NCI-H1105 treated with DMSO at 0.1 percent for 48 hours (cell line): ENCODE results near the gene NADK2.
"Not testable (repeated sequence)": the region's sequence is repeated elsewhere in the genome, so short reads cannot be mapped to it uniquely, and the experiment has no call there.

ENCODE experiments used
- DNase-seq: peaks from one replicate; lab custom pipeline; 2025; lab: John Stamatoyannopoulos, UW

NADK2 gene

DNA sequence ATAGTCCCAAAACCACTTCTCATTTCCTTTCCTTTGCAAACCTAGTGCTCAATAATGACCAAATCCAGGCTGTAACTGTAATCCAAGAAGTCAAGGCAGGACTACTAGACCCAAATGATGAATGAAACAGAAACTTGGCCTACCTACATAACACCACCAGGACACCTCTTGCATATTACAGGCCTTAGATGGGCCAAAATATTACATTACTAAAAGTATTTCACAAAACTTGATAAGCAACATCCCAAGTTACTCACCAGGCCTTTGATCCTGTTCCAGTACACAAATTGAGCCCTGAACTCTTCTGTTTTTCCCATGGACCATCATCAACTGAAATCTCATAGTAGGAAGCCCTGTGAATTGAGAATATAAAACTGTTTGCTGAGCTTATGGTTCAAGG is 34.8 kb downstream of the NADK2 start:
- no peak for DNase-seq

DNA sequence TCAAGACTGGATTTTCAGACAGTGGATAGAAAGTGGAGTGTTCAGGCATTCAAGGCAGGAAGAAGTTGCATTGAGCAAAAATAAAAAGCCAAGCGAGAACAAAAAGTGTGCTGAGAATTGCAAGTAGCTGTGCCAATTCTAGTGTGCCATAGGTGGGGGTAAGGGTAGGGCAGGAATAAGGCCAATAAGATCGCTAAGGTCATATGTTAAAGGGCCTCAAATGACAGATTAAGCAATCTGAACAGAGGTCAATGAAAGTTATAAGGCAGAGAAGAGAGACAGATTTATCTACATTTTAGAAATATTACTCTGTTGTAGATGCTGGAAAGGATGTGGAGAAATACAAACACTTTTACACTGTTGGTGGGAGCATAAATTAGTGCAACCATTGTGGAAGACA is 36.4 kb downstream of the NADK2 start:
- no peak for DNase-seq

DNA sequence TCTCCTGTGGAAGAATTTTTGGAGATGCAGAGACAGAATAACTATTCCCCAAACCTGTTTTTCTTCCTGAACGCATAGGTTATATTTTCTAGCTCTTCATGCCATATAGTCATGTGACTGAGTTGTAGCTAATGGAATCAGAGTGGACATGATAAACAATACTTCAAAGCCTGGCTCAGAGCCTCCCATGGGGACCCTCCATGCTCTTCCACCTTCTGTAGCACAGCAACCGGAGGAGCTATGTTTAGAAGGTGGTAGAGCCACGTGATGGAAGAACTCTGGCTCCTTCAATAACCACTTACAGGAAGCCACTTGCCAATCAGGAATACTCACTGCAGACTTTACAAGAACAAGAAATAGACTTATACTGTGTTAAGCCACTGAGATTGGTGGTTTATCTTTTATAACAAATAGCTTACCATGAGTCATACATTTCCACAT is 39.2 kb downstream of the NADK2 start:
- DNase-seq: no peak

DNA sequence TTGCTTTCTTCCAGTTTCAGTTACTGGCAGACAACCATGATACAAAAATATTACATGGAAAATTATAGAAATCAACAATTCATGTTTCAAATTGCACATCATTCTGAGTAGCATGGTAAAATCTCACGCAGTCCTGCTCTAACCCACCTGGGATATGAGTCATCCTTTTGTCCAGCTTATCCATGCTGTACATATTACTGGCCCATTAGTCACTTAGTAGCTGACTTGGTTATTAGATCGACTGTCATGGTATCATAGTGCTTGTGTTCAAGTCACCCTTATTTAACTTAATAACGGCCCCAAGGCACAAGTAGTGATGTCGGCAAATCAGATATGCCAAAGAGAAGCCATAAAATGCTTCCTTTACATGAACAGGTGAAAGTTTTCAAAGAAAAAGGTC is 41.2 kb downstream of the NADK2 start:
- no peak for DNase-seq

DNA sequence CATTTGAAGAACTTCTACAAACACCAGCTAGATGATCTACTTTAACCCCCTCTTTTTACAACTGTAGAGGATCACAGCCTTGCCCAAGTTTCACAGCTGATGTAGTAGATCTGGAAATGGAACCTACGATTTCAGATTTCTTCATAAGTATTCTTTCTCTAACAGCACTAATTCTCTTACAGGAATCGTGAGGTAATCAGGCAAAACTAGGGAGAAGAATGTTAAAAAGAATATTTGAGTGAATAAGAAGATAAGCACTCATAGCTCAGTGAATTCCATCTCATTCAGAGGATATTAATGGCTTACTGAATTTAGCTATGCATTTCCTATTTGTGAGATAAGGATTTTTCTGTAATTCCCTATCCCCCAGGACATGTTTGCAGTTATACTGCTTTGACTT is 42.1 kb downstream of the NADK2 start:
- DNase-seq: no peak

DNA sequence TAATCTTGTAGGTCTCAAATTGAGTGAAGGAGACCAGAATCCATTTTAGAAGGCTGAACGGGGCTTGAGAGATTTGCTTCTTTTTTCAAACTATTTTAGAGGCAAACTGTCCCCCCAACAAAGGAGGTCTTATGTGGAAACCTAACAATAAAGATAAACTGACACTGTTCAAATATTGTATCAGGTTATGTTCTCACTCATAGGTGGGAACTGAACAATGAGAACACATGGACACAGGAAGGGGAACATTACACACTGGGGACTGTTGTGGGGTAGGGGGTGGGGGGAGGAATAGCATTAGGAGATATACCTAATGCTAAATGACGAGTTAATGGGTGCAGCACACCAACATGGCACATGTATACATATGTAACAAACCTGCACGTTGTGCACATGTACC is 42.9 kb downstream of the NADK2 start:
- DNase-seq: not testable (repeated sequence)

DNA sequence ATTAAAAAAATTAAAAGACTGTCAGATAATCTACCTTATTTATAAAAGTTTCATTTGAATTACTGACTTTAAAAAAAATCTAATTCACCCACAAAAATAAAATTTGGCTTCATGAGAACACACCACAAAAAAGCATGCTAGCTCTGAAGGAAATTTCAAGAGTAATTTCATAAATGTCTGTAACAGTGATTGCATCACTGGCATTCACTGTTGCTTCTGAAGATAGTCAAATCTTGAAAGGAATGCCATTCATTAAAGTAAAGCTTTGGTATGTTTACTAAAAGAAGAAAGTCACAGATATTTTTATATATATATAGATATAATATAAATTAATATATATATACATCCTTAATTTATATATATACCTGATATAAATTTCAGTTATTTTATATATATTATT is 43.4 kb downstream of the NADK2 start:
- no peak for DNase-seq

DNA sequence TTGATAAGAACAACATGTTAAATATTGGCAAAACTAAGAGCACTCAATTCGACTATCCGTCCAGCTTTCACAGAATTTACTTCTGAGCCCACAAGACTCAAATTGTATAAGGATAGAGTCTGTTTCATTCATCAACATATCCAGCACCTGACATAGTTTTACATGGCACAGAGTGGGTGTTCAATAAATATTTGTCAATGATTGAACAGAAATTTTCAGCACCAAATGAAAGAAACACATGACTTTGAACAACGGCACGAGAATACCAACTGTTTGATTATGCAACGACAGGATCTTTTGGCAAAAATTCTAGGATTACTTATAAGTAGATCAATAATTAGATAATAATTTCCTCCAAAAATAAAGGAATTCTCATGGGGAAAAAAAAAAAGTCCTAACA is 48.0 kb downstream of the NADK2 start:
- DNase-seq: no peak

DNA sequence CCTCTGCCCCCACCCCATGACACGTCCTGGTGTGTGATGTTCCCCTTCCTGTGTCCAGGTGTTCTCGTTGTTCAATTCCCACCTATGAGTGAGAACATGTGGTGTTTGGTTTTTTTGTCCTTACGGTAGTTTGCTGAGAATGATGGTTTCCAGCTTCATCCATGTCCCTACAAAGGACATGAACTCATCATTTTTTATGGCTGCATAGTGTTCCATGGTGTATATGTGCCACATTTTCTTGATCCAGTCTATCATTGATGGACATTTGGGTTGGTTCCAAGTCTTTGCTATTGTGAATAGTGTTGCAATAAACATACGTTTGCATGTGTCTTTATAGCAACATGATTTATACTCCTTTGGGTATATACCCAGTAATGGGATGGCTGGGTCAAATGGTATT is 57.3 kb downstream of the NADK2 start:
- DNase-seq: not testable (repeated sequence)

DNA sequence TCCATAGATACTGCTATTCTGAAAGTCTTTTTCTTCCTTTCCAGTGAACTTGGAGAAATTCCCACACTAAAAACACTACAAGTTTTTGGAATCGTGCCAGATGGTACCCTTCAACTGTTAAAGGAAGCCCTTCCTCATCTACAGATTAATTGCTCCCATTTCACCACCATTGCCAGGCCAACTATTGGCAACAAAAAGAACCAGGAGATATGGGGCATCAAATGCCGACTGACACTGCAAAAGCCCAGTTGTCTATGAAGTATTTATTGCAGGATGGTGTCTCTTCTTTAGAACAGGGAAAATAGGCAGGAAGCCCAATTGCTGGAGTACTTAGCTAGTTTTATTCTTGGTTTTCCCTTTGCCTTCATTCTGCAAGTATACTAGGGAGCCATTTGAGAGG is 60.0 kb downstream of the NADK2 start:
- no peak for DNase-seq

DNA sequence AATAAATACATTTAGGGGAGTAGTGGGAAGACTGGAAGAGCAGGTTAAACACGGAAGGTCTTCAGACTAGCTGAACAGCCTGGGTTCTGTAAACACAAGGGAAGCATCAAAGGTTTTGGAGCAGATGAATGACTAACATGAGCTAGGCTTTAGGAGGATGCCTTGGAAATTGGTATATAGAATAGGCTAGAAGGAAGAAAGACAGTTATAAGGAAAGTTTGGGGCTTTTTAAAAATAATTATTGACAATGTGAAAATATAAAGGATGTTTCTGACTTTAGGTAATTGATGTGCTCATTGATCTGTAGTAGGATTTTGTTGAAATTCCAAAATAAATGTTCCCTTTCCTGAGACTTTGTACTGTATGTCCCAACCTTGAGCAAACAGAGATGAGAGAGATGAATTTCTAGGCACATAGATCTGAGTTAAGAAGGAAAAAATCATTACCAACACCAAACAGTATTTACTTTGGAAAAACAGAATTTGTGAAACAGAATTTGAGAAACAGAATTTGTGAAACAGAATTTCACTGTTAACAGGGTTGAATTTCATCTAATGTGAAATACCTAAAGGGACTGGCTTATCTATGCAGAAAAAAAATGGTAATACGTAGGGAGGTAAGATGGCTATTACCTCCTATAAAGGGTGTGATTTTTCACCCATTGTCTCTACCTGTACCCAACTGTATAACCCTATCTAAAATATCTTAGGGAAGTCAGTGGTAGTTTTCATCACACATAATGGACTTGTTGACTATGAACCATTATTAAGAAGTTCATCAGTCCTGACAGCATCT is 61.0 kb downstream of the NADK2 start:
- DNase-seq: no peak

DNA sequence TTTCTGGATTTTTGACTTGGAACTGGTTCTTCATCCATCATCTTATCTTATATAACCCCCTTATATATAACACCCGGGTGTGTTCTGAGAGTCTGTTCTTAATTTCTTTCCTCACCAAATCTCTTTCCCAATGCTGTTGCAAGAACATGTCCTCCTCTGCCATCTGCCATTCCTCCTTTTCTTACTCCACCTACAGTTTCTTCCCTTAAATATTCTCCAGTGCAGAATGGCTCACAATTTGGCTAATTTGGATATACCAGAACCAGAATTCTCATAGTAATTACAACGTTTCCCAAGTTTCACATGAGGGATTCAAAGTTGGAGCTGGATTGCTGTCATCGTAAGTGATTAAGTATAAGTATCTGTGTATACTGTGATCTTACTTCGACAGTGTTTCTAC is 61.8 kb downstream of the NADK2 start:
- DNase-seq: no peak

DNA sequence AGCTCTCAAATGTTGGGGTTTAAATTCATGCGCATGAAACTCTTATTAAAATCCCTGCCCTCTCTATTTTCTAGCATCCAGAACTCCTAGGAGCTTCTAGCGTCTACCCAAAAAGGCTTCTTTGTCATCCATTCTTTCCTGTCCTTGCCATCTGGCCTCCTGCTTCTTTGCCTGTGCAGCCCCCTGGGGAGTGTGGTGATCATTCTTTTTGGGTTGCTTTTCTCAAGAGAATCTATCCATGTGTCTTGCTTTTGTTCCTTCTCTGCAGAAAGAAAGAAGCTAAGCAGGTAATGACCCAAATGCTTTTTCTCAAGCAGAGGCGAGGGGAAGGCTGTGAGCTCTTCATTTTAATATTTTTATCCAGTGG is 63.2 kb downstream of the NADK2 start:
- no peak for DNase-seq

DNA sequence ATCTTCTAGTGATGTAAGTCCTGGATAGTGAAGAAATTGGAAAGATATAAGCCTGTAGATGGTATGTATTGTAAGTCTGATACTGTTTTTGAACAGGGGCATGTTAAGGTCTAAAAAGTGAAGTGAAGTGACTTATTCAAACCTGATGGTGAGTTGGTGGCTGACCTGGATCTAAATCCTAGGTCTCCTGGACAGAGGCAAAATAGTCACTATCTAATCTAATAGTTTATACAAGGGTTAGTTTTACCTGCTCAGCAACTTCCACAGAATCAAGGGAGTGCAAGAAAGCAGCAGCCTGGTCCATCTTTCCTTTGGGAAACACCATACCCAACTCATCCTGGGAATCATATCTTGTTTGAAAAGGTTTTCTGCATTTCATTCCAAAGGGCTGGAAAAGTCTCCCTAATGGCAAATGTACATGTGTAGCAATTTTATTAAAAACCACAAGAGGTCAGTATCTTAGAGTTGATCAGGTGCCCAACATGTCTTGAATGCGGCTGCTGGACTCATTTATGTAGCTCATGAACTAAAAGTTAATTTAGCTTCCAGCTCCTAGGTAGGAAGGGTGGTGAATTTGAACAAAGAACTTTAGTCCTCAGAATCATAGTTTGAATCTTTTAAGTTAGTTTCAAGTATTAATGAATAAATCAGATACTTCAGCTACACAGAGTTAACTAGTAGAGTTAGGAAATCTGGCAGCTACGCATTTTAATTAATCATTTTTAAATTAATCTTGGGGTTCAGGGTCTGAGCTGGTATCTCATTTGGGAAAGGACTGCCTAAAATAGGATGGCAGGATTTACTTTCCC is 63.8 kb downstream of the NADK2 start:
- DNase-seq: peak; percentile 53

DNA sequence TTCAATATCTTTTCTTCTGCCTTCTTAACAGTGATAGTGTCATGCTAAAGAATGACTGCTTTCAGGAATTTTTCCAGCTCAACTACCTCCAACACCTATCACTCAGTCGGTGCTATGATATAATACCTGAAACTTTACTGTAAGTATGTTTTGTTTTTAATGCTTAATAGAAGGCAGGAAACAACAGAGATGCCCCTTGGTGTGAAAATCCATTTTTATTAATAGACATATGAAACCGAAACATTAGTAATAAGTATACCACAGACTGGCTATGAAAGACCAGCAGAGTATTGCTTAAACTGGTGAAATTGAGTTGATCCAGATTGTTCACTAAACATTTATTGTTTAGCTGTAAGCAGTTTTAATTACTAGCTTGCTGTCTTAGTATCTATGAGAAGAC is 64.6 kb downstream of the NADK2 start:
- DNase-seq: no peak

DNA sequence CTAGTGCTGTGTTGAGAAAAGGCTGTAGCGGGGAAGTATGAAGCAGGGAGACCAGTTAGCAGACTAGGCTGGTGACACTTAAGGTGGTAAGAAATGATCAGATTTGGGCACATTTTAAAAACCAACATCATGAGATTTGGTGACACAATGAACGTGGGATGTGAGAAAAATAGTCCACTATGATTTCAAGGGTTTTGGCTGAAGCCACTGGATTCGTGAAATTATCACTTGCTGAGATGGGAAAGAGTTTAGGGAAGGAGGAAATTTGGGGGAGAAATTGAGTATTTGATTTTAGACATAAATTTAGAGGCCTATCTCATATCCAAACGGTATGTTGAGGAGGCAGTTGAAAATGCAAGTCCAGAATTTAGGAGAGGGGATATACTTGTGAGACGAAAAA is 66.7 kb downstream of the NADK2 start:
- DNase-seq: no peak

DNA sequence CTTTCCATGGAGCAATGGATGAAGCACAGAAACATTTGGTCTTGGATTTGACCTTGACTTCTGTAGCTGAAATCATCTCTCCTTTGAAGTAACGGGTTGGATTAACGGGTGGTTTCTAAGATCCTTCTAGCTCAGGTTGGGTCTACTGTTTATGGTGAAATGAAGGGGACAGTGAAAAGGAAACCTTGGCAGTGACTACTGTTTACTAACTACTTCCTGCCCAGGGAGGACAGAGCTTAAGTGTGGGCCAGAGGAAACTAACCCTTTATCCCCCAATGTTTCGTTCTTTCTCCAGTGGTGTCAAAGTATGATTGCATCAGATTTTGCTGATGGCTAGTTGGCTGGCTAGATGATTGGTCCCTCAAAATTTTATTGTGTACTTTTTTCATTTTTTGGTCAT is 67.6 kb downstream of the NADK2 start:
- no peak for DNase-seq

DNA sequence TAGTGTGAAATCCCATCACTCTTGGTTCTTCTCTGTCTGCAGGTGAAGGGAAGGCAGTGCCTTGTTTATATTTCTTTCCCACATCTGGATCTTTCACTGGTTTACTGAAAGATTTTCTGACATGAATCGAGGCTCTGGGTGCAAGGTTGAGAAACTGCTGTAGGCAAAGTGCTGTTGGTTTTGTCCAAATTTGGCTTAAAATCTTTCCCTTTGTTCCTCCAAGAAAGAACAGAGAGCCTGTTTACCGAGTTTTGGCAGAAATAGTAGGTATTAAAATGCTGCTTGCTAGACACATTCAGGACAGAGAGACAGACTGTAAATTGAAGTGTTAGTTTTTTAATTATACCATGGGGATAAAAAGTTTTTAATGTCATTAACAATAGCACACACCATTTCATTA is 68.3 kb downstream of the NADK2 start:
- DNase-seq: no peak

DNA sequence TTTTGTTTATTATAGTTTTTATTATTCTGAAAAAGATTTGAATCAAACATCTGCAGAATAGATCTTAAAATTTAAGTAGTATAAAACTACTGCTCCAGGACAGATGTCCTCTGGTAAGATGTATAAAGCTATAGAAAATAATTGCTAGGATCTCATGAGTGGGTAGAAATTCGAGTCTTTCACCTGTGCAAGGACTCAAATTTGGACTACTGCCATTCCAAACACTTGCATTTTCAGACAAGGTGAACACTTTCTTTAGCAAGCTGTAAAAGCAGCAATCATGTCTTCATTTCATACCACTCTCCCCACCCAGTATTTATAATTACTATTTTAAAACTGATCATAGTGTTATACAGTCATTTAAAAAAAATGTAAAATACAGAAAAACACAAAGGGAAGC is 69.1 kb downstream of the NADK2 start:
- DNase-seq: peak; percentile 27

DNA sequence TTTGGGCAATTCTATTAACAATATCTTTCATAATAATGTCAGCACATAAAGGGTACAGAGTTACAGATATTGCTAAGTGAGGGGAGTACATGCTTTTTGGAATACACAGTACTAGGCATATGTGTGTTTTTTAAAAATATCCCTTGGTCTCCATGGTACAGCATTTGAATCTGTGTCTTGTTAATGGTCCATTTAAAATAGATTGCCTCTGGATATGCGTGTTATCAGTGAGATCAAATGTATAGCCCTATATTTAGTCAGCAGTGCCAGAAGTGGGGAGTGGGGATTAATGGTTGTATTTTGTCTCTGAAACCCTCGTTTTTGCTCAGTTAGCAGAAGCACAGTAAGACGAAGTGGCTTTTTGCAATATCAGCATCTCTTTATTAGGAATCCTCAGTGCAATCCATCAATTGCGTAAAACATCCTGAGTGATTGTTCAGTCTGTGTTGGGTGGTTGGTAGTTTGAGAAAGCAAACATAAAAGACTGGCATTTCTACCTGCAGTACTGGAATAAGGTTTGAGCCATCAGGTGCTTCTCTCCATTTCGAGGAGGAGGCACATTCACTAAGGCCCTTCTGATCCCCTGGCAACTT is 70.8 kb downstream of the NADK2 start:
- DNase-seq: no peak

DNA sequence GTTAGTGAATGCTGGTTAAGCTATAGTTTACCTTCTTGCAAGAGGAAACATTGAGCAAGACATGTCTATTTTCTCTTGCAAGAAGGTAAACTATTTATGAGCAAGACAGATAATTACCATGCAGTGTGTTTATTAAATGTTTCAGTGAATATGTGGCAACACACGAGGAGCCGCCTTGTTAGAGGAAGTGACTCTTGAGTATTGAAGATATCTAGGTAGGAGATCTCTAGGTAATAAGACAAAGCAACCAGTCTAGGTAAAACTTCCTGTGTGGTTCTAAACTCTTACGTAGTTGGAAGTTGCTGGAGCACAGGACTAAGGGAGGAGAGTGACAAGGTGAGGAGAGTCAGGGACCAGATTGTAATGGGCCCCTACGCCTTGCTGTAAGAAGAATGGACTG is 73.0 kb downstream of the NADK2 start:
- DNase-seq: no peak

DNA sequence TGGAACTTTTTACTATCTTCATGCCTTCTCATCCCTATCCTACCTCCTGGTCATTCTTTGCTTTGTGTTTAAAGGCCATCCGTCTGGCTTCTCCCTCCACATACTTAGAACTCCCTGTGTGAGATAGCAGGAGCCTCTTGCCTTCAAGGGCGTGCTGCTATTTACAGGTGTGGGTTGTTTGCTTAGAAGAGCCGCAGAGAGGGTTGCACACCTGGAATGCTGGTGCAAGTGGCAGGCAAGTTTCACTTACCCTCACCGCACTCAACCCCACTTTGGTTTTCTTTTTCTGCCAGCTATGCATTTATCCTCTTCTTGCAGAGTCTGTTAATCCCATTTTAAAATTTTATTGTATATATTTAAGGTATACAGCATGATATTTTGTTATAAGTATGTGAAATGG is 77.3 kb downstream of the NADK2 start:
- DNase-seq: no peak

DNA sequence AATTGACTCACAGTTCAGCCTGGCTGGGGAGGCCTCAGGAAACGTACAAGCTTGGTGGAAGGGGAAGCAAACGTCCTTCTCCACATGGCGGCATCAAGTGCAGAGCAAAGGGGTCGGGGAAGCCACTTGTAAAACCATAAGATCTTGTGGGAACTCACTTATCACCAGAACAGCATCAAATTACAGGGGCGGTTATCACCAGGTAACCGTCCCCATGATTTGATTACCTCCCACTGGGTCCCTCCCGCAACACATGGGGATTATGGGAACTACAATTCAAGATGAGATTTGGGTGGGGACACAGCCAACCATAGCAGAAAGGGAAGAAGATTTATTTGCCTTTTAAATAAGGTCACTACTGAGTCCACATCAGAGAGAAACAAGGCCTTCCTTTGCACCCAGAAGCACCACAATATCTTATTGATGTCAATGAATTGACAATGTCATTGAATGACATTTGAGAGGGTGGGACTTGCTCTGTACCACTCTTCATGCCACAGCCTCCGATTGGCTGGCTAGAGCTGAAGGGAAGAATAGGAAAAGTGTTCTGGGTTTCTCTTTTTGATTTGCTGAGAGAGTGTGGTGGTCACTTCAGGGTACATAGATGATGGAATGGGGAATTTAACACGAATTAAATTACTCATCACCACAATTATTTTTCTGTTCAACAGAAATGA is 78.8 kb downstream of the NADK2 start:
- no peak for DNase-seq
